Dedifferentiated amniotic fluid mesenchymal stem cell (primary cell): Measurements from ENCODE around the gene BTBD16.

Source experiments
- DNase-seq: peaks from one replicate; pipeline ENCODE4 v3.0.0-alpha.2; 2016; ENCODE audit errors: extremely low spot score

Gene BTBD16

DNA sequence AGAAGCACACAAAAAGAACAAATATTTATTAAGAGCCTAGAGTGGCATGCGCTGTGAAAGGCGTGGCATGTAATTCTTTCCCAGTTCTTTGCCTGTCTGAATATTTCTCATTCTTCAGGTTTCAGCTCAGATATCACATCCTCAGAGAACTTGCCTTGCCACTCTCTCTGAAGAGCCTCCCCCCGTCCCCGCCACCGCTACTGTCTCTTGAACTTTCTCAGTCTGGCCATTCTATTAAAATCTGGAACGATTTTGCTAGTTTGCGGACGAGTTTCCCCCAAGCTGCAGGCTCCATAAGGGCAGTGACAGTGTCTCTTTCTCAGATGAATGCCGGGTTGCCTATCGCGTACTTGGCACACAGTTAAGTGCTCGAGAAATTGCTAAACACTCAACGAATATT, 102.6 kb downstream of the BTBD16 start:
- peak; percentile 36 for DNase-seq

DNA sequence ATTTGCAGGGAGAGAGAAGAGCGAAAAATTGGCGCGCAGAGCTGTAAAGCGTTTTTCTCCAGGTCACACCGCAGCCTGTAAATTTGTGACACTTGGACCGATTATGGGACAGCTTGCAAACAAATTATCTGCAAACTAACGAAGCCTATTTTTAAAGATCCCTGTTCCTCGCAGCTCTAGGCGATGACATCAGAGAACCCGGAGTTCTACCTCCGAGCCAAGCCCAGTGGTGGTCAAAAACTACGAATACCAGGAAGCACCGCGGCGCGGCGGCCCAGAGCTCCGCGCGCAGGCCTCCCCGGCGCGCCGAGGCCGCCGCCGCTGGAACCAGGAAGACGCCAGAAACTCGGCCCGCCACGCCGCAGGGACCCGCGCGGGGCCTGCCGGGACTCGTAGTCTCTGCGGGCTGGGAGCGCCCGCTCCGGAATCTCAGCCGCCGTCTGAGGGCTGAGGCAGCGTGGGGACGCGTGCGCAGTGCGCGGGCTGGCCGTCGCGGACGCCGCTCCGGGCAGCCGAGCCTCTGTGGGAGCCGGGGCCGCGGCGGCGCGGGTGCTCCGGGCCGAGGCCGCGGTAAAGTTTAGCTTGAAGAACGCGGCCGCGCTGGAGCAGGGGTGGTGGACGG, 103.3 kb downstream of the BTBD16 start, which contains the start of gene PLEKHA1:
TSS of gene PLEKHA1 (plus strand) at position 472 of the 622 bp plus-strand sequence. CDS start 18,493 bp downstream, outside the sequence.
- peak; percentile 93 for DNase-seq

DNA sequence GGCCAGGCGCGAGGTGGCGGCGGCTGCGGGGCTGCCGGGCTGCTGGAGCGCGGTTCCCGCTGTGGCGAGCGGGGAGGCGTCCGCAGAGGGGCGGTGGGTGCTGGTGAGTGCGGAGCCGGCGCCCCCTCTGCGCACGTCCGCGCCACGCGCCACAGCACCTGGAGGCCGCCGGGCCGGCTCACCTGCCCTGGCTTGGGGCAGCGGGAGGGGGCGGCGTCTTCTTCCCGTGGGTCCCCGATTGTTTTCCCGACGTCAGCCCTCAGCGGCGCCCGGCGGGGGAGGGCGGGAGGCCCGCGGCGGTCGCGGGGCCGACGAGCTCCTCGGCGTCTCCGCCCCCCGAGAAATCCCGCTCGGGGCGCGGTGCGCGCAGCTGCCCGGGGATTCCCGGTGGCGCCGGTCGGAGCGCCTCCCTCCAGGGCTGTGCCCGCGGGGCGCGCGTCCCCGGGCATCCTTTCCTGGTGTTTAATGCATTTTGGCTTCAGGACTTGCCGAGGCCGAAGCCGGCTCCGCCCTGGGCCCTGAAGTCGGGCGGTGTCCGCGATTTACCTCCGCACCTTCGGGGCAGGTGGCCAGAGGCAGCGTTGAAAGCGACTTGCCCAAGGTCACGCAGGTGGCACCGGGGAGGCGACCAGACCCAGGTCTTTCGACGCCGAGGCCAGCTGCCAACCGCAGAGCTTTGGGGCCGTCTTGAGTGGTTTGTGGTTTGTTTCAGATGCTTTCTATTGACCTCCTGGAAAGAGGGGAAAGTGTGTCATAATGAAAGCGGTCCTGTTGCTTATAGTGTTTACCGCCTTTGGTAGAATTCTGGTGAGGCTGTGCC, 104.0 kb downstream of the BTBD16 start:
- DNase-seq: no peak

DNA sequence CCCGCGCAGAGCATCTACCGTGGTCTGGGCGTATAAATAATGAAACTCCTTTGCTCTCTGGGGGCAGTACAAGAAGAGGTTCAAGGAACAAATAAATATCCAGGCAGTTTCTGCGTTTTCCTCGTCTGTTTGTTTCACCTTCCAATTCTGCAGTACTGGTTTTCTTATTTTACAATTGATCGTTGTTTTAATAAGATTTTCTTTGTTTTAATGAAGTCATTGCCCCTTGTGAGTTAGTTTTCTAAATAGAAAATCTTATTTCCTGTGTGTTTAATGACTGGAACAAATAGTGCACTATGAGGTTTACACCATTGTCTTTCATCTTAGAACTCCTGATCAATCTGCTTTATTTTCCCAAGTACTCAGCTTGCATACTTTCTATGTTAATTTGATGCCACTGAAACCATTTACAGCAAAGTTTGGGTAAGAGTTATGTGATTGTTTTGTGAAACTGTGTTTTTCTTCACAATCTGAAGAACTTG, 104.6 kb downstream of the BTBD16 start:
- DNase-seq: no peak

DNA sequence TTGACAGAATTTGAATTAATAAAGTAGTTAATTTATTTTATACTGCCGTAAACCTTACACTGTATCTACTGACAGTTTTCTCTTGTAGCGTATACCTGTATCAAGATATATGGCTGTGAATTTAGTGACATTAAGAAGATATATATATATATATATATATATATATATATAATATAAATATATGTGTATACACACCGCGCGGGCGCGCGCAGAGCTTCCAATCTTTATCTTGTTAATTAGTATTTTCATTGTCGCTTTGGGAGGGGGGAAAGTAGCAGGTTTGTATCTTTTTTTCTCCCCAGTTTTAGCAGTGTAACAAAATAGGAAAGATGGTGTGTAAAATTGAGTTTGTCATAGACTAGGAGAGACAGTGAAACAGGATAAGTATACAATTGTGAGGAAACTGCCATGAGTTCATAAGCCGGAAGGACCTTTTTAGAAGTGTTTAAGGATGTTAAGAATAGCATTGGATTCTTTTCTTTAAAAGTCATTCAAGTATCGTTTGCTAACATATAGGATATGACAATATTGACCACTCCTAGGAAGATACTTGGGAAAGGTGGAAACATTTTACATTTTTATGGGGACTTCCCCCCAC, 105.4 kb downstream of the BTBD16 start:
- DNase-seq: no peak

DNA sequence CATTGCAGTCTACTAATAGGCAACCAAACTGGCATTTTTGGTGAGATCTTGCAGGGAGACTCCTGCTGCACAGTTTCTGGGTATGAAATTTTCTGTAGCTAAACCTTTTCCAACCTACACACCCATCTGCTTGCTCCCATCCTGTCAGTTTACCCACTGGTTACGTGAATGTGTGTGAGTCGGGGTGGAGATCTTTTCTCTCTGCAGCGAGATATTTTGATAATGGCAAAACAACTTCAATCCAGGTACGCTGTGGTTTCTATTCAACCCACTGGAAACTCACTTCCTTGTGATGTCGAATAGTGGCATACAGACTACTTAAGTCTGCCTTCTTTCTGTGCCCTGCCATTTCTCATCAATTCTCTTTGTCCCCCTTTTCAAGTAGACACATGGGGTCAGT, 107.9 kb downstream of the BTBD16 start:
- DNase-seq: no peak

DNA sequence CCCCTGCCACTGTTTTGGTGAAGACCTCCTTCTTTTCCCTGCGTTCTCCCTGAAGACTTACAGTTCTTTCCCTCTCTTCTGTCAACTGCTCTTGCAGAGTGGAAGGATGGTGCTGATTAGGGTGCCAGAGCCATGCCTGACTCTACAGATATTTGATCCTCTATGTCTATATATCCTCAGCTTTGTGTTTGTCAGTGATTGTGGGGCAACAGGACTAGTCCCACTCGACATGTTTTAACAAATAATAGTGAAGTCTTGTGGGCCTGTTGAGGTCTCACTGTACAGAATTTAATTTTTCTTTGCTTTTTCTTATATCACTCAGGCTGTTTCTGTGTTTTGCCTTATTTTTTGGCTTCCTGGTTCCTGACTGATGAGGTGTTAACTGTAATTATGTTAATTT, 108.4 kb downstream of the BTBD16 start:
- DNase-seq: no peak

DNA sequence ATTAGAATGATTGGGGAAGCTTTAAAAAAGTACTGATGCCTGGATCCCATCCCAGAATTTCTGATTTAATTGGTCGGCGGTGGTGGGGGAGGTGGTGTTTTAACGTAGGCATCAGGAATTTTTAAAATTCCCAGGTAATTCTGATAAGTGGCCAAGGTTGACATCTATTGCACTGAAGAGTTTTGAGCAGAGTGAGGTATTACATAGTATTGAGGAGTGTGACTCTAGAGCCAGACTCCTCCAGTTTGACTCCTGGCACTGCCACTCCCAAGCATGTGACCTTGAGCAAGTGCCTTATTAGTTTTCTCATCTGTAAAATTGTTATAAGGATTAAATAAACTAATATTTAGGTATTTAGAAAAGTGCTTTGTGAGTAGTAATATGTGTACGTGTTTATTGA, 109.6 kb downstream of the BTBD16 start:
- no peak for DNase-seq

DNA sequence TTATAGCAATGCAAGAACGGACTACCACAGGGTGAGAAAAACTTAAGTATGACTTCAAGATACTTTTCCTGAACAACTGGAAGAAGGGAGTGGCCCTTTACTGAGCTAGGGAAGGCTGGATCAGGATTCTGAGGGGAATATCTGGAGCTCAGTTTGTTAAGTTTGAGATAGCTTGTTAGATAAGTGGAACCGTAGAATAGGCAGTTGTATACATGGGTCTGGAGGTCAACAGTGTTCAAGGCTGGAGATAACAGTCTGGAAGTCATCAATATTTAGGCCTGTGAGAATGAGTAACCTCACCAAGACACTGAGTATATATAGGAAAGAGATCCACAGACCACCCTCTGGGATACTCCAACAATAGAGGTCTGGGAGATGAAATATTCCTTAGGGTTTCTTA, 110.6 kb downstream of the BTBD16 start:
- DNase-seq: no peak

DNA sequence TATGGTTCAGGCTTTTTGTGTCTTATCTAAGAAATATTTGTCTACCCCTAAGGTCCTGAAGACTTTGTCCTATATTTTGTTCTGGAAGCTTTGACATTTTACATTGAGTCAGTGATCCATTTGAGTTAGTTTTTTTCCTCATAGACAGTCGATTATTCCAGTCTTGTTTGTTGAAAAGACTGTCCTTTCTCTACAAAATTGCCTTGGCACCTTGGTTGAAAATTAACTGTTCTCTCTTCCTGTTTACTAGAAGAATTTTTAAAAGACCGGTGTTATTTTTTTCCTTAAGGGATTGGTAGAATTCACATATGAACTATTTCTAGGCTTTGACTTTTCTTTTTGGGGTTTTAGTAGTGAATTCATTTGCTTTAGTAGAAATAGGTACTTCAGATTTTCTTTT, 115.4 kb downstream of the BTBD16 start:
- DNase-seq: no peak

DNA sequence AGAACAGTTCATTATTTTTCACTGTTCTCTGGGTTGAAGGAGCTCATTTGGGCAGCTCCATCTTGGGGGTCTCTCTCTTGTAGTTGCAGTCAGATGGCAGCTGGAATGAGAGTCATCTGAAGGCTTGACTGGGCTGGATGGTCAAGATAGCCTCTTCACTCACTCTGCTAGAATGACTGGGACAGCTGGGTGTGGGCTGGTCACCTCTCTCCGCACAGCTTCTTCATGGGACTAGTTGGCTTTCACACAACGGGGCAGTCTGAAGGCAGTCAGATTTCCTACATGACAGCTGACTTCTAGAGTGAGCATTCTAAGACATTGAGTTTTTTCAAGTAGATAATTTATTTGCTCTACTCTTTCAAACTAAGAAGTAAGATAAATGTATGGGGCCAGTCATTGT, 116.5 kb downstream of the BTBD16 start:
- no peak for DNase-seq
